T-helper 2 cell treated with Interferon-gamma antibody and Interleukin-4, amounts not matched to agents 100 ng/mL and 5 ng/mL, for 36 hours (primary cell): ENCODE data around the gene DNAH12. TPM values are rescaled to one million over a fixed set of nuclear protein-coding genes. Genes with fewer than 3 reads are reported as not detected.
"Not testable (repeated sequence)": the region's sequence is repeated elsewhere in the genome, so short reads cannot be mapped to it uniquely, and the experiment has no call there.

Source experiments
- intact Hi-C: fragments of 100-400 bp; cut with micrococcal nuclease; formaldehyde crosslinking; loops from one replicate; pipeline ENCODE4 v1.15.1; 2023
- total RNA-seq: library from RNA; stranded (reverse); gene quantifications from 2 replicates; pipeline ENCODE4 v1.2.3, GENCODE V29; 2022

The DNAH12 gene
- total RNA-seq, 1 donor from 2014 or later = not detected

- intact Hi-C loops = no loop called here
Measured at GRCh38 chr3:57530071-57530608, 14.0 kb downstream of the DNAH12 start.

GRCh38 chr3:57518276-57518915, 25.7 kb downstream of the DNAH12 start:
- intact Hi-C loops = no loop called here

GRCh38 chr3:57512166-57512565, 32.0 kb downstream of the DNAH12 start:
- intact Hi-C loops = no loop called here

GRCh38 chr3:57505901-57506300, 38.2 kb downstream of the DNAH12 start:
- intact Hi-C loops = no loop called here

- intact Hi-C loops = no loop called here
Measured at GRCh38 chr3:57500506-57500905, 43.6 kb downstream of the DNAH12 start.

- intact Hi-C loops = no loop called here
Measured at GRCh38 chr3:57497904-57498303, 46.2 kb downstream of the DNAH12 start.

- intact Hi-C loops = no loop called here
Measured at GRCh38 chr3:57484563-57484962, 59.6 kb downstream of the DNAH12 start.

GRCh38 chr3:57477193-57477592, 67.0 kb downstream of the DNAH12 start:
- intact Hi-C loops = not testable (repeated sequence)

- intact Hi-C loops = no loop called here
Measured at GRCh38 chr3:57464801-57465200, 79.3 kb downstream of the DNAH12 start.

- intact Hi-C loops = no loop called here
Measured at GRCh38 chr3:57464011-57464410, 80.1 kb downstream of the DNAH12 start.

- intact Hi-C loops = no loop called here
Measured at GRCh38 chr3:57451150-57451846, 92.8 kb downstream of the DNAH12 start.

- intact Hi-C loops = not testable (repeated sequence)
Measured at GRCh38 chr3:57449276-57449847, 94.8 kb downstream of the DNAH12 start.

GRCh38 chr3:57448489-57448888, 95.7 kb downstream of the DNAH12 start:
- intact Hi-C loops = not testable (repeated sequence)

GRCh38 chr3:57446318-57446841, 97.8 kb downstream of the DNAH12 start:
- intact Hi-C loops = no loop called here

GRCh38 chr3:57444469-57444868, 99.7 kb downstream of the DNAH12 start:
- intact Hi-C loops = no loop called here

GRCh38 chr3:57440144-57440543, 104.0 kb downstream of the DNAH12 start:
- intact Hi-C loops = not testable (repeated sequence)

GRCh38 chr3:57438460-57438859, 105.7 kb downstream of the DNAH12 start:
- intact Hi-C loops = not testable (repeated sequence)

- intact Hi-C loops = no loop called here
Measured at GRCh38 chr3:57436195-57436761, 107.9 kb downstream of the DNAH12 start.

- intact Hi-C loops = no loop called here
Measured at GRCh38 chr3:57434041-57434440, 110.1 kb downstream of the DNAH12 start.

- intact Hi-C loops = no loop called here
Measured at GRCh38 chr3:57423335-57423734, 120.8 kb downstream of the DNAH12 start.

GRCh38 chr3:57421336-57421735, 122.8 kb downstream of the DNAH12 start:
- intact Hi-C loops = no loop called here

GRCh38 chr3:57420001-57420400, 124.1 kb downstream of the DNAH12 start:
- intact Hi-C loops = no loop called here
